Measurements from ENCODE around the gene PCSK2. TPM values are rescaled to one million over a fixed set of nuclear protein-coding genes. Genes with fewer than 3 reads are reported as not detected.

Gene PCSK2
- polyA plus RNA-seq, 3 donors, result not detected

- Histone ChIP-seq H3K27me3 (ENCODE audit: control insufficient read depth in 2 of 2, insufficient read depth in 2 of 2, low read length in 2 of 2) (no peaks in the 10 kb centered on the region), H3K4me1 (ENCODE audit: control insufficient read depth in 1 of 2, insufficient read depth in 2 of 2, low read length in 2 of 2) (no peaks in the 10 kb centered on the region), H3K9ac (ENCODE audit: insufficient read depth, low read length, poor library complexity, severe bottlenecking) (no peak overlapping the region), H2AFZ (ENCODE audit: insufficient read depth, low read depth, low read length, poor library complexity, severe bottlenecking) (no peak overlapping the region), H3K36me3 (replicated peaks in 1 of 2; ENCODE audit: control insufficient read depth in 1 of 2, insufficient read depth in 2 of 2, low read length in 2 of 2) (no peaks in the 10 kb centered on the region), H3K9me3 (replicated peaks in 1 of 2; ENCODE audit: control insufficient read depth in 1 of 2, insufficient read depth in 1 of 2, low read length in 2 of 2) (no peaks in the 10 kb centered on the region), H3K27ac (ENCODE audit: low read depth in 1 of 2, low read length in 2 of 2) (no peak overlapping the region), H3K79me2 (ENCODE audit: insufficient read depth, low read length) (no peaks in the 10 kb centered on the region), H3K4me3 (replicated peaks in 1 of 3; ENCODE audit: low read depth in 2 of 3, low read length in 3 of 3) (no peak overlapping the region), H4K20me1 (ENCODE audit: insufficient read depth, low read length) (no peaks in the 10 kb centered on the region), H3K4me2 (replicated peaks; ENCODE audit: extremely low read depth, low read length, poor library complexity, severe bottlenecking) (no peak overlapping the region)
- DNase-seq, result no peak
- no peak overlapping the region for H3K27ac Mint-ChIP-seq
- H3K9me3 Mint-ChIP-seq, result peaks cover 0 to 4% (median 2%) of the 10 kb centered on the region in 7 donors
- WGBS (ENCODE audit: insufficient coverage), result 100% methylated on average over 1 of the region's 5 CpGs
- peaks cover 0 to 3% (median 1%) of the 10 kb centered on the region in 3 donors for H3K27me3 Mint-ChIP-seq (ENCODE audit: low read depth in 3 of 3)
- H3K36me3 Mint-ChIP-seq, result no peaks in the 10 kb centered on the region
- no peak overlapping the region for H3K4me3 Mint-ChIP-seq
- no peaks in the 10 kb centered on the region for H3K4me1 Mint-ChIP-seq
- TF ChIP-seq CTCF (IDR thresholded peaks at IDR 0.05), result no peak
- intact Hi-C loops (cut with micrococcal nuclease), result no loop called here
These were observed 149.2 kb downstream of the PCSK2 start for GRCh38 chr20:17376031-17376430.

GRCh38 chr20:17377231-17377630, 150.4 kb downstream of the PCSK2 start:
- no peak overlapping the region for H3K4me3 Mint-ChIP-seq
- no peaks in the 10 kb centered on the region for H3K36me3 Mint-ChIP-seq
- Histone ChIP-seq H2AFZ (ENCODE audit: insufficient read depth, low read depth, low read length, poor library complexity, severe bottlenecking) (no peak overlapping the region), H3K27ac (ENCODE audit: low read depth in 1 of 2, low read length in 2 of 2) (no peak overlapping the region), H3K4me2 (replicated peaks; ENCODE audit: extremely low read depth, low read length, poor library complexity, severe bottlenecking) (no peak overlapping the region), H3K79me2 (ENCODE audit: insufficient read depth, low read length) (no peaks in the 10 kb centered on the region), H3K36me3 (replicated peaks in 1 of 2; ENCODE audit: control insufficient read depth in 1 of 2, insufficient read depth in 2 of 2, low read length in 2 of 2) (no peaks in the 10 kb centered on the region), H3K4me1 (ENCODE audit: control insufficient read depth in 1 of 2, insufficient read depth in 2 of 2, low read length in 2 of 2) (no peaks in the 10 kb centered on the region), H3K27me3 (ENCODE audit: control insufficient read depth in 2 of 2, insufficient read depth in 2 of 2, low read length in 2 of 2) (no peaks in the 10 kb centered on the region), H3K9ac (ENCODE audit: insufficient read depth, low read length, poor library complexity, severe bottlenecking) (no peak overlapping the region), H4K20me1 (ENCODE audit: insufficient read depth, low read length) (no peaks in the 10 kb centered on the region), H3K9me3 (replicated peaks in 1 of 2; ENCODE audit: control insufficient read depth in 1 of 2, insufficient read depth in 1 of 2, low read length in 2 of 2) (no peaks in the 10 kb centered on the region), H3K4me3 (replicated peaks in 1 of 3; ENCODE audit: low read depth in 2 of 3, low read length in 3 of 3) (no peak overlapping the region)
- no CpG with 5 or more reads among the region's 3 CpGs for WGBS (ENCODE audit: insufficient coverage)
- intact Hi-C loops (cut with micrococcal nuclease), result no loop called here
- H3K9me3 Mint-ChIP-seq, result peaks cover 0 to 4% (median 2%) of the 10 kb centered on the region in 7 donors
- H3K27me3 Mint-ChIP-seq (ENCODE audit: low read depth in 3 of 3), result peaks cover 0 to 2% (median 1%) of the 10 kb centered on the region in 3 donors
- no peaks in the 10 kb centered on the region for H3K4me1 Mint-ChIP-seq
- no peak for TF ChIP-seq CTCF (IDR thresholded peaks at IDR 0.05)
- H3K27ac Mint-ChIP-seq, result no peak overlapping the region
- no peak for DNase-seq

Data from CD14-positive monocyte (primary cell).